Brain microvascular endothelial cell (primary cell): ENCODE results near the gene CTBP2.

Experiments used
- DNase-seq: peaks from one replicate; pipeline ENCODE4 v3.0.0-alpha.2; 2020
- H3K27ac ChIP-seq: fragments of 250-450 bp; sonication (Bioruptor Pico); 2 replicates; pipeline ENCODE4 v1.5.1; 2020; ENCODE audit warnings: mild to moderate bottlenecking, moderate library complexity
- H3K27me3 ChIP-seq: fragments of 250-450 bp; sonication (Bioruptor Pico); replicated peaks from 2 replicates; pipeline ENCODE4 v1.5.1; 2020; ENCODE audit warnings: mild to moderate bottlenecking
- H3K36me3 ChIP-seq: fragments of 250-450 bp; sonication (Bioruptor Pico); replicated peaks from 2 replicates; pipeline ENCODE4 v1.5.1; 2020; ENCODE audit warnings: mild to moderate bottlenecking
- H3K4me3 ChIP-seq: 2 replicates; pipeline ENCODE4 v1.5.1; 2011; ENCODE audit warnings: low read depth, mild to moderate bottlenecking, control low read depth, low read length, moderate library complexity
- CTCF ChIP-seq: IDR thresholded peaks from 2 replicates; pipeline ENCODE4 v1.5.1; 2011; ENCODE audit warnings: low read depth, mild to moderate bottlenecking, moderate library complexity, low read length, control low read depth, inconsistent platforms; ENCODE audit errors: missing control alignments
- in situ Hi-C: cut with HindIII; loops from 2 replicates; pipeline ENCODE4 v1.10.0; 2017; ENCODE audit warnings: low sequenced_read_pairs, low pct_ligation_motif_present

CTBP2 gene

GRCh38 chr10:125087191-125087896 lies 73.0 kb downstream of the CTBP2 start:
- in situ Hi-C loops: no loop called here
- no peak for TF ChIP-seq CTCF
- Histone ChIP-seq H3K27me3 (no peaks in the 10 kb centered on the region), H3K36me3 (peaks cover 5% of the 10 kb centered on the region), H3K4me3 (no peak overlapping the region), H3K27ac (no peak overlapping the region)
- no peak for DNase-seq

GRCh38 chr10:125086691-125087090 lies 73.7 kb downstream of the CTBP2 start:
- TF ChIP-seq CTCF: no peak
- Histone ChIP-seq H3K4me3 (no peak overlapping the region), H3K27me3 (no peaks in the 10 kb centered on the region), H3K36me3 (peaks cover 5% of the 10 kb centered on the region), H3K27ac (no peak overlapping the region)
- no peak for DNase-seq
- in situ Hi-C loops: no loop called here

- DNase-seq: no peak
- Histone ChIP-seq H3K27ac (peak overlapping the region; percentile 98), H3K27me3 (no peaks in the 10 kb centered on the region), H3K4me3 (no peak overlapping the region), H3K36me3 (peaks cover 5% of the 10 kb centered on the region)
- no peak for TF ChIP-seq CTCF
- in situ Hi-C loops: no loop called here
These were observed 74.9 kb downstream of the CTBP2 start for GRCh38 chr10:125085258-125086054.

- H3K36me3 ChIP-seq: peaks cover 6% of the 10 kb centered on the region
- H3K4me3 ChIP-seq: no peak overlapping the region
- DNase-seq: no peak
These were observed 75.6 kb downstream of the CTBP2 start for GRCh38 chr10:125084614-125085257.

GRCh38 chr10:125084191-125084613 lies 76.2 kb downstream of the CTBP2 start:
- peak; percentile 94 for DNase-seq
- peaks cover 7% of the 10 kb centered on the region for H3K36me3 ChIP-seq
- H3K4me3 ChIP-seq: no peak overlapping the region
- no peaks in the 10 kb centered on the region for H3K27me3 ChIP-seq
- in situ Hi-C loops: no loop called here
- H3K27ac ChIP-seq: peak overlapping the region; percentile 98
- TF ChIP-seq CTCF: peak; percentile 56

More at GRCh38 chr10:125084614-125085257, 75.6 kb downstream of the CTBP2 start:
- in situ Hi-C loops: no loop called here
- peak overlapping the region; percentile 98 for H3K27ac ChIP-seq
- no peak for TF ChIP-seq CTCF
- H3K27me3 ChIP-seq: no peaks in the 10 kb centered on the region
